HG03354 (cell line): Measurements from ENCODE around the gene IDH3G.
A peak's percentile ranks its signal among the peaks of the same experiment; 100 is the strongest.

Experiments
- ATAC-seq: cut with Tn5 transposase; IDR thresholded peaks from one replicate; pipeline ENCODE4 v1.9.1; 2021; ENCODE audit warnings: mild to moderate bottlenecking; ENCODE audit not compliant: unreplicated experiment, poor library complexity, severe bottlenecking

IDH3G gene

DNA sequence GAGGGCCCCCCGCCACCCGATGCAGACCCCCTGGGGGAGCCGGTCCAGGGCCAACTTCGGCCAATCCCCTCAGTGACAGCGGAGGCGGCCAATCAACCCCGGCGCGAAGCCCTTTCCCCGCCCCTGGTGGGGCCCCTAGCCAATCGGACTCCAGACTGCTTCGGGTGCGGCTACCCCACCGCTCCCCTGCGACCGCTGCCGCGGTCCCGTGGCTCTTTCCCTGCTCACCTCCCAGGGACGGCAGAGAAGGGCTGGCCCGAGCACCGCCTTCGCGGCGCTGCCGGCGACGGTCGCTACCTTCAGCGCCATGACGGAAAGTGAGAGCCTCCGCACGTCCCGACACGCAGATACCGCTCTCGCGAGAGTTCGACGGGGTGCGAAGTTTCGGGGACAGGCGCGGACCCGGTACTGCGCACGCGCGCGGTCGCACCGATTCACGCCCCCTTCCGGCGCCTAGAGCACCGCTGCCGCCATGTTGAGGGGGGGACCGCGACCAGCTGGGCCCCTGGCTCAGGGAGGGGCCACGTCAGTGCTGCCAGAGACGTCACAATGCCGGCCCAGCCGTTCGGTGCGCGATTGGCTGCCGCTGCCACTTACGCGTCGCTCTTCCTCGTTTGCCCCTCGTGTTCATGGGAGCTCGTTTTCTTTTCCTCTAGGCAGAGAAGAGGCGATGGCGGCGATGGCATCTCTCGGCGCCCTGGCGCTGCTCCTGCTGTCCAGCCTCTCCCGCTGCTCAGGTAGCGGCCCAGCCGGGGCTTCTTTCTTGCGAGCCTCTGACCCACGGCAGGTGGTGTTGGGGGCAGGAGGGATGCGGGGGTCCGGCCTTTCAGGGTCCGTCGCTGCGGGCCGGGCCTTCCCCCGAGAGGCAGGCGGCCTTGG, at the start of gene IDH3G, which contains the start of gene SSR4:
TSS of gene IDH3G (minus strand) at position 358 of the 879 bp plus-strand sequence. CDS start at position 309, 49 bp downstream.
TSS of gene SSR4 (plus strand) at position 651 of the 879 bp plus-strand sequence. CDS start at position 671, 20 bp downstream.
- peak; percentile 90 for ATAC-seq

GRCh38 chrX:153836921-153837320, 42.7 kb upstream of the IDH3G start:
- no peak for ATAC-seq

GRCh38 chrX:153832728-153833127, 38.6 kb upstream of the IDH3G start:
- ATAC-seq: no peak

DNA sequence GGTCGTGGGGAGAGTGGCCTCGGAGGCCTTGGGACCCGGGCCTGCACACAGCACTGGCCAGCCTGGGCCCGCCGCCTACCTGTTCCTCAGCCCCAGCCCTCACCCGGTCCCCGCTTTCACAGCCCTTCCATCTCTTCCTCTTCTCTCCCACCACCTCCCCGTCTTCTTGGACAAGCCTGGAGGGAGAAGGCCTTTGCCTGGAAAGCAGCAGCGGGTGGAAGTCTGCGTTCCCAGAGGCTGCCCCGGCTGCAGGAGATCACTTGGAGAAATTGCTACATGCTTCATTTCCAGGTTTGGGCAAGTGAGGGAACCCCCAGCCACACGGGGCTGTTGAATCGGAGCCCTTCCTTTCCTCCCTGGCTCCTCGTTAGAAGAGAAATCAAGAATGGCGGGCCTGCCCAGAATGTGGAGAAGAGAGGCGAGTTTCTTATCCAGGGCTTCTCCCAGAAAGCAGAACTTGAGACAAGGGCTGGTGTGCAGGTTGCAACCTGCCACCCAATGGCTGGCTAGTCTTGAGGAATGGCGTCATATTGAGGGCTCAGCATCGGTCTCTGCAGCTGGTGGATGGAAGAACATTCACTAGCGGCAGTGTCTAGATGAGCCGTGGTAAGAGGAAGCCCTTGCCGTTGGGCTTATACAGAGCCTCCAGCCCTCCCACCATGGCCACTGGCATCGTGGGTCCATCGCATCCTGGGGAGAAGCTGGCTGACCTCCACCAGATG, 37.4 kb upstream of the IDH3G start:
- ATAC-seq: no peak

DNA sequence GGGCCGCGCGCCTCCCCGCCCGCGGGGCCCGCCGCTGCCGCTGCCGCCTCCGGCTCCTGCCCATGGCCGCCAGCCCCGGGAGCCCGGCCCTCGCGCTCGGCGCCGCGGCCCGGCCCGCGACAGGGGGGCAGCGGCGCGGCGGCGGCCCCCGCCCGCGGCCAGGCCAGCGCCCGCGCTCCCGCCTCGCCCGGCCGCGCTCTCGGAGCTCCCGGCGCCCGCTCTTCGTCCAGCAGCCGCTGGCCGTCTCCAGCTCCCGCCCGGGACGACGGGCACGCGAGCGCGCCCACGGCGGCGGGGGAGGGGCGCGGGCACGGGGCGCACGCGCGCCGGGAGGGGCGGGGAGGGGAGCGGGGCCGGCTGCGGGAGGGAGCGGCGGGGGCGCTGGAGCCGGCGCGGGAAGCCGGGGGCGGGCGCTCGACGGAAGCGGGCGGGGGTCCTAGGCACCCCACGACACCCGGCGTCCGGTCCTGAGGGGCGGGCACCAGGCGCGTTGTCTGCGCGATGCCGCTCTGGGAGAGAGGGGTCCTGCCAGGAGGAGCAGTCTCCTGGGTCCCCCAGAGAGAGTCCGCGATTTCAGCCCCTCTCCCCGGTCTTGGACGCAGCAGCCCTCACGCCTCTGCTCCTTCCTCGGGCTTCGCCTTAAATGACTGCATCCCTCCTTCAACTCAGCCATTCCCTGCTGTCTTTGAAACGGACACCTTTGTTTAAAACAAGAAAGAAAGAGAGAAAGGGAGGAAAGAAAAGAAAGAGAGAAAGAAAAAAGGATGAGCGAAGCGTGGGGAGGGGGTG, 36.7 kb upstream of the IDH3G start:
- ATAC-seq: no peak

DNA sequence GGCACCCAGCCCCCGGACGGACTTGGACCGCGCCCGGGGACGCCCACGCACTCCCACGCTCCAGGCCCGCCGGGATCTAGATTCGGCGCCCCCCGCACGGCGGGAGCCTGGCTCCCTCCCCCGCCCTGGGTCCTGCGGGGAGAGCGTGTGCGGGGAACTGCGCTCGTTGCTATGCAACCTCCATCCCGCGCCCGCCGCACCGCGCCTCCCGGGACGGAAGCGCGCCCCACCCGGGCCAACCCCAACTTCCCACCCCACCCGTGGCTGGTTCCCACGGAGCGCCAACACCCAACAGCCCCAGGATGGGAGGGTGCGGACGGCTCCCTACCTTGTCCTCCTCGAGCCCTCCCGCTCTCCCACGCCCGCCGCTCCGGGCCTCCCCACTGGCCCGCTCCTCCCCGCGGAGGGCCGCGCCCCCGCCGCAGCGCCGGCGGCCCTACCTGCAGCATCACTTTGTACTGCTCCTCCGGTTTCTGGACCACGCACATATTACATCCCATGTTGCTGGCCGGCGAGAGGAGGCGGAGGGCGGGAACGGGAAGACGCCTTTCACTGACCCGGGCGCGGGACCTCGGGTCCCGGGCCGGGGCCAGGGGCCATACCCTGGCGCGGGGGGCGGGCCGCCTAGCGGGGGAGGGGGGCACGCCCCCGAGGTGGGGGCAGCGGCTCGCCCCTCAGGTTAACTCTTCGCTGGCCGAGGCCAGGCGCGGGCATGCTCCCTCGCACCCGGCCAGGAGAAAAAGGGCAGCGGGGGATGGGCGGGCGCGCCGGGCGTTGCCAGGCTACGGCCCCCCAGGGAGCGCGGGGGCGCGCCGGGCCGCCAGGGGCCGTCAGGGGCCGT, 35.8 kb upstream of the IDH3G start, which contains the start of gene PDZD4:
TSS of gene PDZD4 (minus strand) at position 746 of the 841 bp plus-strand sequence. CDS start at position 500, 246 bp downstream.
- ATAC-seq: no peak

DNA sequence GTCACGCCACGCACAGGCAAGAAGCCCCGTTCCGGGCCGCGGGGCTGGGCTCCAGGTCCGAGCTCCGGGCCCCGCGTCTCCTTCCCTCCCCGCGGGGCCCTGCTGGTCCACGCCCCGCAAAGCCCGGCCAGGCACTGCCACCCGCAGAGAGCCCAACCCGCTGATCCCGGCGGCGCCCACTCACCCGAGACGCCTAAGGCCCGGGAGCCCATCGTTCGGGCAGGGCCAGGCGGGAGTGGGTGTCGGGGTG, 35.3 kb upstream of the IDH3G start:
- no peak for ATAC-seq

DNA sequence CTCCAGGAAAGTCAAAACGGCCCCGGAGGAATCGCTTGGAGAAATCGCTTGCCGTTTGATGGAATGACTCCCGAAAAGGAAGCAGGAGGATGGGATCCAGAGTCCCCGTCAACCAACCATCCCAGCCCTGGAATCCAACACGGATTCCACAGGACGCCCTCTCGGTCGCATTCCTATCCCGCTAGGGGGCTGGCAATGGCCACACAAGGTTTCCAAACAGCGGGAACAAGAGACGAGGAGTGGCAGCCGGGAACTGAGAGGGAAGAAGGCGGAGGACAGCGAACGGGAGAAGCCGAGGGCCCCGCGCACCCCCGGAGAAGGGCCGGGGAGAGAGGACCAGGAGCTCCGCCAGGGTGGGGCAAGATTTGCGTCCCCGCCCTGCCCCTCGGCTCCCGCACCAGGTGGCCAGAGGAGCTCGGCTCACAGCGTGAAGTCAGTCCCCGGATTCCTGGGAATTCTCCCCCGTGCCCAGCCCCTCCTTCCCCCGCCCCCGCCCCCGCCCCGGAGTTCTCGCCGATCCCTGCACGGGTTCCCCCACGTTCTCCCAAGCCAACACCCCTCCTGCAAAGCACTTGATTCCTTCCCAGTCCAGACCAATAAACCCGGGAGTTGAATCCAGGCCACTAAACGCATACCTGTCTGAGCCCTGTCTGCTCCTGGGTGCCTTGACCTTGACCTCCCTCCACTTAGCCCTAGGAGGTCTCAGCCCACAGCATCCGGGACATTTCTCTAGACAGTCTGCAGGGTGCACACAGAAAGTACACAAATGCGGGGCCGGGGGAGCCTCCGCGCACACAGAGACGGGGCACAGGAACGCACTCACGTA, 34.8 kb upstream of the IDH3G start:
- no peak for ATAC-seq

DNA sequence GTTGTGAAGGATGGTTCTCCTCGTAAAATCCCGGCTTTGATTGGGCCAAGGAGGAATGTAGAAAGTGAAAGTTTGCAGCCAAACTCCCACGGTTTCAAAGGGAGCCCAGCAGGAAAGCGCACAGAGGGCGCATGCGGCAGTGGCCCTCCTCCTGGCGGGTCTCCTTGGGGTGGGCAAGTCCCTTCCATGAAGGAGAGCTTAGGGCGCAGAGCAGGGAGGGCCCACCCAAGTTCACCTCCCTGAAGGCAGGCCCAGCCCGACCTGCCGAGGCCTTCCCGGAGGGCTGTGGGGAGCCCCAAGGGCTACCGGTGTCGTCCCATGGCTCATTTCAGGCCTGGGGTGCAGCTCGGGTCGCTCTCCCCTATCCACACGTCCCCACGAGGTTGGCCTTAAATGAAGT, 34.1 kb upstream of the IDH3G start:
- no peak for ATAC-seq

GRCh38 chrX:153827903-153828302, 33.7 kb upstream of the IDH3G start:
- no peak for ATAC-seq

DNA sequence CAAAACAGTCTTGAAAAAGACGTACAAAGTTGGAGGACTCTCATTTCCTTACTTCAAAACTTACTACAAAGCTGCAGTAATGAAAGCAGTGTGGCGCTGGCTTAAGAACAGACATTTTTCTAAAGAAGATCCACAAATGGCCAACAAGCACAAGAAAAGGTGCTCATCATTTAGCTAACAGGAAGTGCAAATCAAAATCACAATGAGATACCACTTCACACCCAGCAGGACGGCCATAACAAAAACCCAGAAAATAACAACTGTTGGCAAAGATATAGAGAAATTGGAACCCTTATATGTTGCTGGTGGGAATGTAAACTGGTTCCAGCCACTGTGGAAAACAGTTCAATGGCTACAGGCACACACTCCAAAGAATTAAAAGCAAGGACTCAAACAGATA, 32.8 kb upstream of the IDH3G start:
- no peak for ATAC-seq

GRCh38 chrX:153825042-153825441, 30.9 kb upstream of the IDH3G start:
- ATAC-seq: no peak

GRCh38 chrX:153824348-153824747, 30.2 kb upstream of the IDH3G start:
- ATAC-seq: no peak

DNA sequence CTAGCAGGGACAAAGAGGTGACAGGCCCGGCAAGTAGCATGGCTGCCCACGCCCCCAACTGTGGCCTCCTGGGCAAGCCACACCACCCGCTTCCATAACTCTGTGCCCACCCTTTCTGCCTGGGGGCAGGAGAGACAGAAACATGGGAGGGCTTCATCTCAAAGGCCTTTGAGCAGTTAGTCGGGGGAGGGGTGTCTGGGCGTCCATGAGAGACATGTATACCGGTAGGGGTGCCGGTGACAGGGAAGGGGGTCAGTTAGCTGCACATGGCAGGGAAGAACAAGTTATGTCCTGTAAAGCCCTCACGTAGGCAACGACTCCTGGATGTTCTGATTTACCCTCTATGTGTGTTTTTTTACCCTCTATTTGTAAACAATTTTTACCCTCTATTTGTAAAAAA, 26.9 kb upstream of the IDH3G start:
- no peak for ATAC-seq

- ATAC-seq: no peak
Measured at GRCh38 chrX:153820601-153821000, 26.4 kb upstream of the IDH3G start.

- ATAC-seq: no peak
Measured at GRCh38 chrX:153819384-153820040, 25.3 kb upstream of the IDH3G start.

- no peak for ATAC-seq
Measured at GRCh38 chrX:153818571-153819383, 24.6 kb upstream of the IDH3G start.
